NK-92 (cell line): Measurements from ENCODE around the gene PPP1R3A.
"Not testable (repeated sequence)": the region's sequence is repeated elsewhere in the genome, so short reads cannot be mapped to it uniquely, and the experiment has no call there.

Source experiments
- DNase-seq: peaks from one replicate; lab custom pipeline; 2025; ENCODE audit not compliant: unreplicated experiment; lab: John Stamatoyannopoulos, UW

PPP1R3A gene

GRCh38 chr7:113918946-113919345 lies at the start of gene PPP1R3A:
PPP1R3A (minus strand) TSS chr7:113919009; CDS start chr7:113918996, 13 bp downstream.
- DNase-seq: no peak

- no peak for DNase-seq
Observed at GRCh38 chr7:113963356-113963755, 44.5 kb upstream of the PPP1R3A start.

- no peak for DNase-seq
Observed at GRCh38 chr7:113959910-113960309, 41.1 kb upstream of the PPP1R3A start.

- DNase-seq: no peak
Observed at GRCh38 chr7:113955157-113955556, 36.3 kb upstream of the PPP1R3A start.

- DNase-seq: no peak
Observed at GRCh38 chr7:113953553-113953952, 34.7 kb upstream of the PPP1R3A start.

- DNase-seq: no peak
Observed at GRCh38 chr7:113945018-113945938, 26.5 kb upstream of the PPP1R3A start.

GRCh38 chr7:113936982-113937381 lies 18.2 kb upstream of the PPP1R3A start:
- no peak for DNase-seq

GRCh38 chr7:113936535-113936934 lies 17.7 kb upstream of the PPP1R3A start:
- no peak for DNase-seq

GRCh38 chr7:113929389-113929788 lies 10.6 kb upstream of the PPP1R3A start:
- not testable (repeated sequence) for DNase-seq

GRCh38 chr7:113928112-113928511 lies 9.3 kb upstream of the PPP1R3A start:
- DNase-seq: no peak

GRCh38 chr7:113922049-113922448 lies 3.2 kb upstream of the PPP1R3A start:
- DNase-seq: no peak

- no peak for DNase-seq
Observed at GRCh38 chr7:113921363-113921762, 2.6 kb upstream of the PPP1R3A start.

- DNase-seq: no peak
Observed at GRCh38 chr7:113917840-113918239, 969 bp downstream of the PPP1R3A start.

- DNase-seq: no peak
Observed at GRCh38 chr7:113915956-113916355, 2.9 kb downstream of the PPP1R3A start.

GRCh38 chr7:113912876-113913275 lies 5.9 kb downstream of the PPP1R3A start:
- no peak for DNase-seq

- DNase-seq: no peak
Observed at GRCh38 chr7:113907617-113908016, 11.2 kb downstream of the PPP1R3A start.

- no peak for DNase-seq
Observed at GRCh38 chr7:113904521-113904920, 14.3 kb downstream of the PPP1R3A start.

- DNase-seq: no peak
Observed at GRCh38 chr7:113892818-113893217, 26.0 kb downstream of the PPP1R3A start.

- DNase-seq: no peak
Observed at GRCh38 chr7:113891828-113892227, 27.0 kb downstream of the PPP1R3A start.

GRCh38 chr7:113891031-113891350 lies 27.8 kb downstream of the PPP1R3A start:
- DNase-seq: no peak

GRCh38 chr7:113890331-113891030 lies 28.3 kb downstream of the PPP1R3A start:
- no peak for DNase-seq

- no peak for DNase-seq
Observed at GRCh38 chr7:113883096-113883495, 35.7 kb downstream of the PPP1R3A start.
